ENCODE results near the gene GPR15. TPM values are rescaled to one million over a fixed set of nuclear protein-coding genes. Genes with fewer than 3 reads are reported as not detected.

GPR15 gene
- total RNA-seq, 4 donors from 2014 or later = not detected

- Histone ChIP-seq H3K27ac (no peak overlapping the region), H3K36me3 (no peaks in the 10 kb centered on the region)
- intact Hi-C loops (cut with DNase I; ENCODE audit: low total_unique reads) = no loop called here
Measured at GRCh38 chr3:98577178-98577895, 45.6 kb downstream of the GPR15 start.

GRCh38 chr3:98580401-98581386, 48.9 kb downstream of the GPR15 start:
- no peak overlapping the region for H3K4me3 ChIP-seq
- H3K27me3 ChIP-seq = no peaks in the 10 kb centered on the region
- no peak overlapping the region for H3K27ac ChIP-seq
- H3K36me3 ChIP-seq = no peaks in the 10 kb centered on the region
- H3K9me3 ChIP-seq = no peaks in the 10 kb centered on the region
- TF ChIP-seq, protein P1, sequence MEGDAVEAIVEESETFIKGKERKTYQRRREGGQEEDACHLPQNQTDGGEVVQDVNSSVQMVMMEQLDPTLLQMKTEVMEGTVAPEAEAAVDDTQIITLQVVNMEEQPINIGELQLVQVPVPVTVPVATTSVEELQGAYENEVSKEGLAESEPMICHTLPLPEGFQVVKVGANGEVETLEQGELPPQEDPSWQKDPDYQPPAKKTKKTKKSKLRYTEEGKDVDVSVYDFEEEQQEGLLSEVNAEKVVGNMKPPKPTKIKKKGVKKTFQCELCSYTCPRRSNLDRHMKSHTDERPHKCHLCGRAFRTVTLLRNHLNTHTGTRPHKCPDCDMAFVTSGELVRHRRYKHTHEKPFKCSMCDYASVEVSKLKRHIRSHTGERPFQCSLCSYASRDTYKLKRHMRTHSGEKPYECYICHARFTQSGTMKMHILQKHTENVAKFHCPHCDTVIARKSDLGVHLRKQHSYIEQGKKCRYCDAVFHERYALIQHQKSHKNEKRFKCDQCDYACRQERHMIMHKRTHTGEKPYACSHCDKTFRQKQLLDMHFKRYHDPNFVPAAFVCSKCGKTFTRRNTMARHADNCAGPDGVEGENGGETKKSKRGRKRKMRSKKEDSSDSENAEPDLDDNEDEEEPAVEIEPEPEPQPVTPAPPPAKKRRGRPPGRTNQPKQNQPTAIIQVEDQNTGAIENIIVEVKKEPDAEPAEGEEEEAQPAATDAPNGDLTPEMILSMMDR (IDR thresholded peaks at IDR 0.05) = no peak
- no peak for TF ChIP-seq POLR2A (IDR thresholded peaks at IDR 0.05)
- DNase-seq = no peak
- intact Hi-C loops (cut with DNase I; ENCODE audit: low total_unique reads) = no loop called here
- no peaks in the 10 kb centered on the region for H3K4me1 ChIP-seq

More at GRCh38 chr3:98577178-98577895, 45.6 kb downstream of the GPR15 start:
- H3K4me1 ChIP-seq = no peaks in the 10 kb centered on the region
- H3K9me3 ChIP-seq = no peaks in the 10 kb centered on the region
- no peak overlapping the region for H3K4me3 ChIP-seq
- no peak for DNase-seq
- H3K27me3 ChIP-seq = no peaks in the 10 kb centered on the region
- TF ChIP-seq, protein P1 (IDR thresholded peaks at IDR 0.05) = no peak
- TF ChIP-seq POLR2A (IDR thresholded peaks at IDR 0.05) = no peak

DNA sequence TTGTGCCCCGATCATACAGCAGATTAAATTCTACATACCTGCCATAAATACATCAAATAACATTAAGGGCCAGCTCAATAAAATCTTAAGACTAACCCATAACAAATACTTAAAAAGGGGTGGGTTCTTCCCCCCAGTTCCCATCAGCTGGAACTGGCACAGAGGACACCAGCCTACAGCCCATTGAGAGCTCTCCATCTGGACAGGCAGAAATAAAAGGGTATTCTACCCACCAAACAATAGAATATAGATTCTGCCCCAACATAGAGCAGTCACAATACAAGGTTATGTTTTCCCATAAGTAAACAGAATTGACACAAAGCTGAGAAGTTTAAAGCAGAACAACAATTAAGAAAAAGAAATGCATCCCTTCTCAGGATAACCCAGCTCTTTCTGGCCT, 49.7 kb downstream of the GPR15 start:
- H3K27me3 ChIP-seq = no peaks in the 10 kb centered on the region
- DNase-seq = no peak
- H3K27ac ChIP-seq = no peak overlapping the region
- no peaks in the 10 kb centered on the region for H3K36me3 ChIP-seq
- H3K4me3 ChIP-seq = no peak overlapping the region
- H3K4me1 ChIP-seq = no peaks in the 10 kb centered on the region
- intact Hi-C loops (cut with DNase I; ENCODE audit: low total_unique reads) = no loop called here
- H3K9me3 ChIP-seq = no peaks in the 10 kb centered on the region
- no peak for TF ChIP-seq POLR2A (IDR thresholded peaks at IDR 0.05)
- TF ChIP-seq, protein P1 (IDR thresholded peaks at IDR 0.05) = no peak

- no peak for DNase-seq
- H3K27me3 ChIP-seq = no peaks in the 10 kb centered on the region
- no peaks in the 10 kb centered on the region for H3K4me1 ChIP-seq
- no peak overlapping the region for H3K27ac ChIP-seq
- H3K36me3 ChIP-seq = no peaks in the 10 kb centered on the region
- intact Hi-C loops (cut with DNase I; ENCODE audit: low total_unique reads) = no loop called here
- H3K9me3 ChIP-seq = no peaks in the 10 kb centered on the region
- H3K4me3 ChIP-seq = no peak overlapping the region
- TF ChIP-seq, protein P1 (IDR thresholded peaks at IDR 0.05) = no peak
- no peak for TF ChIP-seq POLR2A (IDR thresholded peaks at IDR 0.05)
Measured at GRCh38 chr3:98582042-98582441, 50.3 kb downstream of the GPR15 start.

GRCh38 chr3:98583766-98584165, 52.0 kb downstream of the GPR15 start:
- no peaks in the 10 kb centered on the region for H3K27me3 ChIP-seq
- H3K4me1 ChIP-seq = no peaks in the 10 kb centered on the region
- no peak for TF ChIP-seq POLR2A (IDR thresholded peaks at IDR 0.05)
- TF ChIP-seq, protein P1 (IDR thresholded peaks at IDR 0.05) = no peak
- no peaks in the 10 kb centered on the region for H3K36me3 ChIP-seq
- H3K27ac ChIP-seq = no peak overlapping the region
- H3K4me3 ChIP-seq = no peak overlapping the region
- intact Hi-C loops (cut with DNase I; ENCODE audit: low total_unique reads) = no loop called here
- no peaks in the 10 kb centered on the region for H3K9me3 ChIP-seq
- no peak for DNase-seq
